Measurements from ENCODE around the gene CD81. TPM values are rescaled to one million over a fixed set of nuclear protein-coding genes. Genes with fewer than 3 reads are reported as not detected.

The CD81 gene
- total RNA-seq, 1 experiment from 2014 or later = 296 TPM

DNA sequence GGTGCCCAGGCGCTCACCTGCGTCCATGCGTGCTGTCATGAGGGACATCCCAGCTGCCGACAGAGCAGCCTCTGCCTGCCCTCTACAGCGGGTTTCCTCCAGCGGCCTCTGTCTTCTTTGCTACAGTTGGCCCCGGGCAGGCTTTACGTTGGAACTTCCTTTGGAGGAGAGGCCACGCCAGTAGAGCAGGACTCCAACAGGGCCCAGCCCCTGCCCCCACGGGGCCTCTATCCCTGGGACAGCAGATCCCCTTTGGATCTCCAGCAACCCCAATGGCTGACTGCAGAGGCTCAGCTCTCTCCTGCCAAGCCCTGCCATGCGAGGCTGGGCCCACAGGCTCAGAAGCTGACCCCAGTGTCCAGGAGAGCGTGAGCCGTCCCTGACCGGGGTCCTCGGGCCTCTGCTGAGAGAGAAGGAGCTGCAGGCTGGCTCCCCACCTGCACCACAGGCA, 55.1 kb downstream of the CD81 start:
- POLR2A ChIA-PET = no interaction called here
- Histone ChIP-seq H3K9me3 (ENCODE audit: control insufficient read depth in 1 of 2, insufficient read depth in 1 of 2, low read depth in 1 of 2, low read length in 2 of 2) (no peaks in the 10 kb centered on the region), H3K27ac (ENCODE audit: low read depth, low read length) (no peak overlapping the region), H3K36me3 (ENCODE audit: control insufficient read depth in 1 of 2, insufficient read depth in 2 of 2, low read length in 2 of 2) (no peaks in the 10 kb centered on the region), H3K4me1 (ENCODE audit: control insufficient read depth in 1 of 2, insufficient read depth in 2 of 2, low read length in 2 of 2) (no peaks in the 10 kb centered on the region), H3K9ac (ENCODE audit: low read length) (no peak overlapping the region), H3K4me3 (replicated peaks in 1 of 2; ENCODE audit: low read depth in 1 of 2, low read length in 2 of 2) (no peak overlapping the region), H3K4me2 (ENCODE audit: low read length) (no peak overlapping the region), H2AFZ (ENCODE audit: low read depth, low read length, poor library complexity, severe bottlenecking) (no peak overlapping the region), H3K27me3 (ENCODE audit: insufficient read depth, low read length) (no peaks in the 10 kb centered on the region), H3K9me2 (ENCODE audit: insufficient read depth) (no peaks in the 10 kb centered on the region), H4K20me1 (ENCODE audit: insufficient read depth) (no peaks in the 10 kb centered on the region), H3K79me2 (ENCODE audit: insufficient read depth, low read length) (no peaks in the 10 kb centered on the region)
- ATAC-seq (no peak), DNase-seq (ENCODE audit: low read depth, low spot score) (no peak)
- no TSS peak for BruUV-seq (replicated peaks)
- TF ChIP-seq EZH2 (IDR thresholded peaks at IDR 0.05) (no peak), ELF1 (IDR thresholded peaks at IDR 0.05; ENCODE audit: borderline replicate concordance, low read depth) (no peak), ZBTB33 (IDR thresholded peaks at IDR 0.05; ENCODE audit: extremely low read depth, insufficient replicate concordance, low read length) (no peak), ZNF274 (IDR thresholded peaks at IDR 0.05; ENCODE audit: low read depth, low read length) (no peak), POLR2AphosphoS5 (IDR thresholded peaks at IDR 0.05; ENCODE audit: low read depth, low read length) (no peak), ZFX (IDR thresholded peaks at IDR 0.05) (no peak), JUND (IDR thresholded peaks at IDR 0.05) (no peak), SIN3A (IDR thresholded peaks at IDR 0.05; ENCODE audit: low read depth) (no peak)
- RAD21 ChIA-PET (ENCODE audit: low non-redundant PET in 1 of 2, low total read pairs in 2 of 2, uncharacterized antibody in 2 of 2, unreplicated experiment in 2 of 2) = no interaction called here
- CTCF ChIA-PET = interaction anchor here (0.8 kb wide), 1 partner anchor 99 kb away, joined by 3 read pairs; no protein-coding TSS in a partner anchor
- intact Hi-C loops (cut with micrococcal nuclease) = no loop called here

GRCh38 chr11:2432628-2433071, 55.5 kb downstream of the CD81 start:
- POLR2A ChIA-PET = no interaction called here
- H3K4me3 ChIP-seq (replicated peaks in 1 of 2; ENCODE audit: low read depth in 1 of 2, low read length in 2 of 2) = no peak overlapping the region
- CTCF ChIA-PET = interaction anchor here (0.8 kb wide), 1 partner anchor 99 kb away, joined by 3 read pairs; no protein-coding TSS in a partner anchor
- no peak overlapping the region for H3K9ac ChIP-seq (ENCODE audit: low read length)
- no peak overlapping the region for H2AFZ ChIP-seq (ENCODE audit: low read depth, low read length, poor library complexity, severe bottlenecking)
- no peaks in the 10 kb centered on the region for H3K36me3 ChIP-seq (ENCODE audit: control insufficient read depth in 1 of 2, insufficient read depth in 2 of 2, low read length in 2 of 2)
- ATAC-seq = no peak
- H3K4me2 ChIP-seq (ENCODE audit: low read length) = no peak overlapping the region
- RAD21 ChIA-PET (ENCODE audit: low non-redundant PET in 1 of 2, low total read pairs in 2 of 2, uncharacterized antibody in 2 of 2, unreplicated experiment in 2 of 2) = no interaction called here
- no peak for DNase-seq (ENCODE audit: low read depth, low spot score)
- no TSS peak for BruUV-seq (replicated peaks)
- no peaks in the 10 kb centered on the region for H3K9me3 ChIP-seq (ENCODE audit: control insufficient read depth in 1 of 2, insufficient read depth in 1 of 2, low read depth in 1 of 2, low read length in 2 of 2)
- H3K9me2 ChIP-seq (ENCODE audit: insufficient read depth) = no peaks in the 10 kb centered on the region
- no peak overlapping the region for H3K27ac ChIP-seq (ENCODE audit: low read depth, low read length)
- no peaks in the 10 kb centered on the region for H4K20me1 ChIP-seq (ENCODE audit: insufficient read depth)
- H3K79me2 ChIP-seq (ENCODE audit: insufficient read depth, low read length) = no peaks in the 10 kb centered on the region
- H3K4me1 ChIP-seq (ENCODE audit: control insufficient read depth in 1 of 2, insufficient read depth in 2 of 2, low read length in 2 of 2) = no peaks in the 10 kb centered on the region
- H3K27me3 ChIP-seq (ENCODE audit: insufficient read depth, low read length) = no peaks in the 10 kb centered on the region
- intact Hi-C loops (cut with micrococcal nuclease) = no loop called here
- TF ChIP-seq ATF3 (IDR thresholded peaks at IDR 0.05) (no peak), CBX3 (IDR thresholded peaks at IDR 0.05; ENCODE audit: low read depth) (no peak), ZBTB33 (IDR thresholded peaks at IDR 0.05; ENCODE audit: extremely low read depth, insufficient replicate concordance, low read length) (no peak), REST (IDR thresholded peaks at IDR 0.05; ENCODE audit: low read depth) (no peak), EGR1 (IDR thresholded peaks at IDR 0.05; ENCODE audit: low read depth) (no peak)
- TF ChIP-seq, protein P1, sequence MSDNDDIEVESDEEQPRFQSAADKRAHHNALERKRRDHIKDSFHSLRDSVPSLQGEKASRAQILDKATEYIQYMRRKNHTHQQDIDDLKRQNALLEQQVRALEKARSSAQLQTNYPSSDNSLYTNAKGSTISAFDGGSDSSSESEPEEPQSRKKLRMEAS (IDR thresholded peaks at IDR 0.05) = no peak

Data from HCT116 (cell line).